GM10266 (cell line): ENCODE data around the gene PRDM2.
"Not testable (repeated sequence)": the region's sequence is repeated elsewhere in the genome, so short reads cannot be mapped to it uniquely, and the experiment has no call there.

Experiments used
- DNase-seq: peaks from one replicate; pipeline ENCODE4 v3.0.0; 2012; ENCODE audit errors: extremely low spot score
- TF ChIP-seq, protein P1 (sequence below): IDR thresholded peaks from 2 replicates; pipeline ENCODE4 v1.5.1; 2012; ENCODE audit warnings: mild to moderate bottlenecking, low read depth; ENCODE audit not compliant: control insufficient read depth, insufficient read depth; ENCODE audit errors: missing control alignments

Gene PRDM2

GRCh38 chr1:13664451-13664850 lies 35.5 kb upstream of the PRDM2 start:
- peak; percentile 31 for DNase-seq
- TF ChIP-seq, protein P1, sequence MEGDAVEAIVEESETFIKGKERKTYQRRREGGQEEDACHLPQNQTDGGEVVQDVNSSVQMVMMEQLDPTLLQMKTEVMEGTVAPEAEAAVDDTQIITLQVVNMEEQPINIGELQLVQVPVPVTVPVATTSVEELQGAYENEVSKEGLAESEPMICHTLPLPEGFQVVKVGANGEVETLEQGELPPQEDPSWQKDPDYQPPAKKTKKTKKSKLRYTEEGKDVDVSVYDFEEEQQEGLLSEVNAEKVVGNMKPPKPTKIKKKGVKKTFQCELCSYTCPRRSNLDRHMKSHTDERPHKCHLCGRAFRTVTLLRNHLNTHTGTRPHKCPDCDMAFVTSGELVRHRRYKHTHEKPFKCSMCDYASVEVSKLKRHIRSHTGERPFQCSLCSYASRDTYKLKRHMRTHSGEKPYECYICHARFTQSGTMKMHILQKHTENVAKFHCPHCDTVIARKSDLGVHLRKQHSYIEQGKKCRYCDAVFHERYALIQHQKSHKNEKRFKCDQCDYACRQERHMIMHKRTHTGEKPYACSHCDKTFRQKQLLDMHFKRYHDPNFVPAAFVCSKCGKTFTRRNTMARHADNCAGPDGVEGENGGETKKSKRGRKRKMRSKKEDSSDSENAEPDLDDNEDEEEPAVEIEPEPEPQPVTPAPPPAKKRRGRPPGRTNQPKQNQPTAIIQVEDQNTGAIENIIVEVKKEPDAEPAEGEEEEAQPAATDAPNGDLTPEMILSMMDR = no peak

DNA sequence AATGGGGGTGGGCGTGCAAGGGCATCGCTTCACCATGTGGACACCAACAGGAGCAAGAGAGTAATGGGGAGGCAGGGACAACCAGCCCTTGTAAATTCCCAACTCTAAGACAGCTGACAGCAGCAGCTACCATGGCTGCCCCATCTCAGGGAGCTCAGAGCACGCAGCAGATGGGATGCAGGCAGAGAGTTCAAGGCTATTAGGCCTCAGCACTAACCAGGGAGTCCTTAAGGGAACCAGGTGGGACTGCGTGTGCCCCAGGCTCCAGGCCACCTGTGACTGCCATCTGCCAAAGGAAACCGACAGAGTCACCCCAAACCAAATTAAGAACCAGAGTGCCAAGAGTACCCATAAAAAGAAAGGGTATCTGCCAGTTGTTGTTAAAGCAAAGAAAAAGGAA lies 33.7 kb upstream of the PRDM2 start:
- no peak for DNase-seq
- TF ChIP-seq, protein P1 = no peak

DNA sequence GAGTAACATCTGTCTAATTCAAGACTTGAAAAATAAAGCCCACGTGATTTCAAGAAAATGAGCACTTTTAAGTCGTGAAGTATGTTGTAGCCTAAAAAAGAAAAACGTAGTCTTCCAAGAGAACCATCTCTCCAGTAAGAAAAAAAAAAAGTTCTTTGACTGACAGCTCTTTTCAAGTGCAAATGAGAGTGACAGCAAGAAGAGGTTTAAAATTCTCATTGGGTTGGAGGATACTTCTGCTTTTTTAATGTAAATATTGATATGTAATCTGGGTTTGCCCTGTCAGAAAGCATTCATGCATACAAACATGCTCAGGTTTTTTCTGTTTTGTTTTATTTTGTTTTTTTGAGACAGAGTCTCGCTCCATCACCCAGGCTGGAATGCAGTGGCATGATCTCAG lies 32.3 kb upstream of the PRDM2 start:
- DNase-seq = peak; percentile 51
- TF ChIP-seq, protein P1 = no peak

DNA sequence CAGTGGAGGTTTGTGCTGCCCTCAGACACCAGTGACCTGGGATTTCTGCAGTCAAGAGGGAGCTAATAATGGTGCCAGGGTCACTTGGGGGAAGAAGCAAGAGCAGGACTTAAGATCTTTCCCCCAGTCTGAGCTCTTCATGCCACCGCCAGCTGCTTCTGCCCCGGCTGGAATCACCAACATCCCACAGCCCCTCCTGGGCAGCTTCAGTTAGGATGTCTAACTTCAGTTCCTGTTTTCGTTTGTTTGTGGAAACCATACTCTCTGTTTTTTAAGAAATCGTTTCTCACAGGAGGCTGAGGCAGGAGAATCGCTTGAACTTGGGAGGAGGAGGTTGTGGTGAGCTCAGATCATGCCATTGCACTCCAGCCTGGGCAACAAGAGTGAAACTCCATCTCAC lies 25.6 kb upstream of the PRDM2 start:
- DNase-seq = no peak
- TF ChIP-seq, protein P1 = no peak

GRCh38 chr1:13675151-13675651 lies 24.8 kb upstream of the PRDM2 start:
- DNase-seq = no peak

DNA sequence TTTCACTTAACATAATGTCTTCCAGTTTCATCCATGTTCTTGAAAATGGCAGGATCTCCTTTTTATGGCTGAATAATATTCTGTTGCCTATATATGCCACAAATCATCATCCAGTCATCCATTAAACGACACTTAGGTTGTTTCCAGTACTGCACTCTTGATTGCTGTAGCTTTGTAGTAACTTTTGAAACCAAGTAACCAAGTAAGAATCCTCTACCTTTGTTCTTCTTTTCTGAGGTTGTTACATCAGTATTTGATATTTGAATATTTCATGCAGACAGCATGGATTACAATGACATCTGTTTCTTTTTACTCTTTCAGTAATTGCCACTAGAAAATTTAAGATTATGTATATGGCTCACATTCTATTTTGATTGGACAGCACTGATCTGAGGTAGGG lies 22.1 kb upstream of the PRDM2 start:
- no peak for DNase-seq

More at GRCh38 chr1:13675151-13675651, 24.8 kb upstream of the PRDM2 start:
- TF ChIP-seq, protein P1 = no peak

DNA sequence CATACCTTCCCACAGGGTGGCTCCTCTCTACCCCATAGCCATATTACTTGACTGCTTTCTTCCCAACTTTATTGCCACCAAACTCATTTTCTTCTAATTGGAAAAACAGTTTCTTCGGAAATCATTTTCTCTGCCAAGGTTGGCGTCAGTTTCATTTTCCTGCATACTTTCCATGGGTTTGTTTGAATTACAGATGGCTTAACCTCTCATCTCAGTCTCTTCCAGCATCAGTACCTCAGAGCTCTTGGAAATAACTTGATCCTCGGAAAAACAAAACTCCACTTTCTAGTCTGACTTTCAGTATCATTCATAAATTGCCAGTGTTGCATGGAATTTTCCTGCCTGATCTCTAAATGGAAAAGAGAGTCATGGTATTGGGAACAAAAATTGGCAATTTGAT lies 20.3 kb upstream of the PRDM2 start:
- TF ChIP-seq, protein P1 = no peak

More for the DNA sequence above, 22.1 kb upstream of the PRDM2 start:
- TF ChIP-seq, protein P1 = no peak

DNA sequence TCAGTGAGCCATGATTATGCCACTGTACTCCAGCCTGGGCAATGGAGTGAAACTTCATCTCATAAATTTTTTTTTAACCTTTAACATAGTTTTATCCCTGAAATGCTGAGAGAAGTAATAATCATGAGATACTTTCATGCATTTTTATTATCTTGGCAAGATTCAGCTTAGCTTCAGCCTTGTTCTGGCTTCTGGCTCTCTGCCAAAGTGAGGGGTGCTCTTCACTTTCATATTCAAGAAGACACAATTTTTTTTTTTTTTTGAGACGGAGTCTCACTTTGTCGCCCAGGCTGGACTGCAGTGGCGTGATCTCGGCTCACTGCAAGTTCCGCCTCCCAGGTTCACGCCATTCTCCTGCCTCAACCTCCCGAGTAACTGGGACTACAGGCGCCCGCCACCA lies 19.4 kb upstream of the PRDM2 start:
- not testable (repeated sequence) for DNase-seq

More for the DNA sequence above, 20.3 kb upstream of the PRDM2 start:
- no peak for DNase-seq
